SHP77 treated with DMSO at 0.1 percent for 48 hours (cell line): ENCODE data around the gene PCDHA5.

ENCODE experiments used
- DNase-seq: peaks from one replicate; lab custom pipeline; 2025; lab: John Stamatoyannopoulos, UW

Gene PCDHA5

DNA sequence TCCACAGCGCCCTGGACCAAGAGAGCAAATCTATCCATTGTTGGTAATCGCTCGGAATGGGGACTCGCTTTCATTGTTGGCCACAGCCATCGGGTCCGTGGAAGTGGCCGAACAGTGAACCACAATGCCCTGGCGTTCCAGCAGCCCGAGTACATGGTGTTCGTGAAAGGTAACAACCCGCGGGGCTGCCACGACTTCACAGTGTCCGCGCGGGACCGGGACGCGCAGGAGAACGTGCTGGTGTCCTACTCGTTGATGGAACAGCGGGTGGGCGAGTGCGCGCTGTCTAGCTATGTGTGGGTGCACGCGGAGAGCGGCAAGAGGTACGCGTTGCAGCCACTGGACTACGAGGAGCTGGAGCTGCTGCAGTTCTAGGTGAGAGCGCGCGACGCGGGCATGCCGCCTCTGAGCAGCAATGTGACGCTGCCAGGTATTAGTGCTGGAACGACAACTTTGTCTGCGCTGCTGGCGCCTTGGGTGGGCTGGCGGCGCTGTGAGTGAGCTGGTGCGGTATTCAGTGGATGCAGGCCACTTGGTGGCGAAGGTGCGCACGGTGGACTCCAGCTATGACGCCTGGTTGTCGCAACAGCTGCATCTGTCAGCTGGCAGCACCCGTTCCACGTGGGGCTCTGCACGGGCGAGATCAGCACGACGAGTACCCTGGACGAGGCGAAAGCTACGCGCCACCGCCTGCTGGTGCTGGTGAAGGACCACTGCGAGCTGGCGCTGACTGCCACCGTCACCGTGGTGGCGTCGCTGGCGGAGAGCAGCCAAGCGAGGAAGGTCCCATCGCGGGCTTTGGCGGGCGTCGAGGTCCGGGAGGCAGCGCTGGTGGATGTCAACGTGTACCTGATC, 41.3 kb downstream of the PCDHA5 start:
- DNase-seq = no peak

DNA sequence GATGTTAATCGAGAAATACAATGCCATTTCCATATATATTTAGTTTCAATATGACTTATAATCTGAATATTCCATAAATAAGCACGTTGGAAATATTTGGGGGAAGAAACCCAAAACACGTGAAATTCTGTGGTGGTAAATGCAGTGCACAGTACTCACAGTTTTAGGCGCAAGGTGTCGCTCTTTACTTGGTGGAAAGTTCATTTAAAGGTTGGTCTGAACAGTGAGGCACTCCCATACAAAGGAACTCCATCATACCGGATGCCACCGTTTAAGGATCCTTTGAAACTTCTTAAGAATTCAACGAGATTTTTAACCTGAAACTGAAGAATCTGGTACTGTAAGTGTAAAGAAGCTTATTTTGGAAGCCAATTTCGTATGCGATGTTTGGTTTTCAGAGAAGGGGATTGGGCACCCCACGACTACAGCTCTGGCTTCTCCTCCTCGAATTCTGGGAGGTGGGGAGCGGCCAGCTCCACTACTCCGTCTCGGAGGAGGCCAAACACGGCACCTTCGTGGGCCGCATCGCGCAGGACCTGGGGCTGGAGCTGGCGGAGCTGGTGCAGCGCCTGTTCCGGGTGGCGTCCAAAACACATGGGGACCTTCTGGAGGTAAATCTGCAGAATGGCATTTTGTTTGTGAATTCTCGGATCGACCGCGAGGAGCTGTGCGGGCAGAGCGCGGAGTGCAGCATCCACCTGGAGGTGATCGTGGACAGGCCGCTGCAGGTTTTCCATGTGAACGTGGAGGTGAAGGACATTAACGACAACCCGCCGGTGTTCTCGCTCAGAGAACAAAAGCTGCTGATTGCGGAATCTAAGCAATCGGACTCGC, 47.5 kb downstream of the PCDHA5 start, which contains the start of gene PCDHA11:
Gene PCDHA11, plus strand, starts transcription at position 237 of the 834 bp plus-strand sequence. Its CDS starts 147 bp downstream, at position 384.
- no peak for DNase-seq

DNA sequence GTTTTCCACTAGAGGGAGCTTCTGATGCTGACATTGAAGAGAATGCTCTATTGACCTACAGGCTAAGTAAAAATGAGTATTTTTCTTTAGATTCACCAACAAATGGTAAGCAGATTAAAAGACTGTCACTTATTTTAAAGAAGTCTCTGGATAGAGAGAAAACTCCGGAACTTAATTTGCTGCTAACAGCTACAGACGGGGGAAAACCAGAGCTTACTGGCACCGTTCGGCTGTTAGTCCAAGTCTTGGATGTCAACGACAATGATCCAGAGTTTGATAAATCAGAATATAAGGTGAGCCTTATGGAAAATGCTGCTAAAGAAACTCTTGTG, 48.1 kb downstream of the PCDHA5 start:
- DNase-seq = no peak

DNA sequence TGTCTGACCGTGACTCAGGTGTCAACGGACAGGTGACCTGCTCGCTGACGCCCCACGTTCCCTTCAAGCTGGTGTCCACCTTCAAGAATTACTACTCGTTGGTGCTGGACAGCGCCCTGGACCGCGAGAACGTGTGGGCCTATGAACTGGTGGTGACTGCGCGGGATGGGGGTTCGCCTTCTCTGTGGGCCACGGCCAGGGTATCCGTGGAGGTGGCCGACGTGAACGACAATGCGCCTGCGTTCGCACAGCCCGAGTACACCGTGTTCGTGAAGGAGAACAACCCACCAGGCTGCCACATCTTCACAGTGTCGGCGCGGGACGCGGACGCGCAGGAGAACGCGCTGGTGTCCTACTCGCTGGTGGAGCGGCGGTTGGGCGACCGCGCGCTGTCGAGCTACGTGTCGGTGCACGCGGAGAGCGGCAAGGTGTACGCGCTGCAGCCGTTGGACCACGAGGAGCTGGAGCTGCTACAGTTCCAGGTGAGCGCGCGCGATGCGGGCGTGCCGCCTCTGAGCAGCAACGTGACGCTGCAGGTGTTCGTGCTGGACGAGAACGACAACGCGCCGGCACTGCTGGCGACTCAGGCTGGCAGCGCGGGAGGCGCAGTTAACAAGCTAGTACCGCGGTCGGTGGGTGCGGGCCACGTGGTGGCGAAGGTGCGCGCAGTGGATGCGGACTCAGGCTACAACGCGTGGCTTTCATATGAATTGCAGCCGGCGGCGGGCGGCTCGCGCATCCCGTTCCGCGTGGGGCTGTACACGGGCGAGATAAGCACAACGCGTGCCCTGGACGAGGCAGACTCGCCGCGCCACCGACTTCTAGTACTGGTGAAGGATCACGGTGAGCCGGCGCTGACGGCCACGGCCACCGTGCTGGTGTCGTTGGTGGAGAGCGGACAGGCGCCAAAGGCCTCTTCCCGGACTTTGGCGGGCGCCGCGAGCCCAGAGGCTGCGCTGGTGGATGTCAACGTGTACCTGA, 49.1 kb downstream of the PCDHA5 start:
- DNase-seq = no peak
